Kidney (tissue), 14 donors: ENCODE results near the gene MAP3K3. TPM values are rescaled to one million over a fixed set of nuclear protein-coding genes. Genes with fewer than 3 reads are reported as not detected.

Experiments used
- DNase-seq, 5 donors: peaks; one replicate each; pipeline ENCODE4 v3.0.0-alpha.2; 2013 to 2020
- FAIRE-seq: peaks from 2 replicates; lab custom pipeline; 2012; peaks lifted over from hg19 to GRCh38; lab: Jason Lieb, UNC
- H3K27ac ChIP-seq, 2 donors: one replicate each; pipeline ENCODE4 v1.7.0; 2013; ENCODE audit warnings: low read depth in 2 of 2, low read length in 2 of 2, inconsistent platforms in 1 of 2
- H3K27me3 ChIP-seq: one replicate; pipeline ENCODE4 v1.7.1; 2013; ENCODE audit warnings: low read length, inconsistent platforms; ENCODE audit not compliant: control insufficient read depth, insufficient read depth
- H3K36me3 ChIP-seq, 3 donors: one replicate each; pipeline versions ENCODE4 v1.7.0 to v1.7.1; 2013; ENCODE audit warnings: low read length in 3 of 3, control low read depth in 1 of 3, inconsistent platforms in 1 of 3; ENCODE audit not compliant: insufficient read depth in 3 of 3, control insufficient read depth in 2 of 3
- H3K4me1 ChIP-seq, 3 donors: one replicate each; pipeline versions ENCODE4 v1.7.0 to v1.7.1; 2013; ENCODE audit warnings: low read length in 3 of 3, inconsistent platforms in 1 of 3, low read depth in 1 of 3; ENCODE audit not compliant: control insufficient read depth in 2 of 3, insufficient read depth in 2 of 3
- H3K4me3 ChIP-seq, 3 donors: one replicate each; pipeline versions ENCODE4 v1.7.0 to v1.8.1; 2013; ENCODE audit warnings: low read length in 3 of 3, control low read depth in 1 of 3, inconsistent platforms in 1 of 3
- H3K9ac ChIP-seq, 3 donors: one replicate each; pipeline versions ENCODE4 v1.7.0 to v1.7.1; 2013; ENCODE audit warnings: low read length in 3 of 3, control low read depth in 1 of 3, inconsistent platforms in 1 of 3
- H3K9me3 ChIP-seq, 3 donors: one replicate each; pipeline versions ENCODE4 v1.7.0 to v1.7.1; 2013; ENCODE audit warnings: low read length in 3 of 3, control low read depth in 1 of 3, inconsistent platforms in 1 of 3; ENCODE audit not compliant: control insufficient read depth in 2 of 3, insufficient read depth in 1 of 3
- intact Hi-C: fragments of 100-400 bp; cut with DNase I; formaldehyde crosslinking; loops from one replicate; pipeline ENCODE4 v1.11.1; 2022
- polyA plus RNA-seq: library from polyadenylated mRNA; stranded (reverse); fragments of 350-450 nt; fragmentation: Illumina TruSeq; extraction: RNeasy Lipid Tissue Mini Kit (QIAGEN cat#74804); gene quantifications from one replicate; pipeline ENCODE4 v1.2.3, GENCODE V29; 2014; ENCODE audit warnings: low read depth, low replicate concordance; ENCODE audit not compliant: insufficient read depth
- total RNA-seq: library from RNA; stranded (reverse); fragmentation: NEBNext Ultra II Directional; extraction: Animal tissue kit (Norgen Biotek cat#: 25700); gene quantifications from one replicate; pipeline ENCODE4 v1.2.1, GENCODE V29; 2021
- TF ChIP-seq, protein P1 (sequence below): IDR thresholded peaks from 3 replicates; pipeline ENCODE4 v1.5.1; 2012; ENCODE audit warnings: mild to moderate bottlenecking, moderate library complexity, borderline replicate concordance; ENCODE audit not compliant: insufficient read depth; ENCODE audit errors: extremely low read depth
- donor health status: control.
- donor health status: control.
- donor health status: control.
- donor health status: control.
- donor health status: control.
- donor health status: DM: yes; HTN: yes; CAD: no.
- donor health status: Normal renal cell carcinoma (clear cell type).

The MAP3K3 gene
- total and polyA plus RNA-seq, 2 donors from 2014 or later, result 17.4 to 50.5 TPM

DNA sequence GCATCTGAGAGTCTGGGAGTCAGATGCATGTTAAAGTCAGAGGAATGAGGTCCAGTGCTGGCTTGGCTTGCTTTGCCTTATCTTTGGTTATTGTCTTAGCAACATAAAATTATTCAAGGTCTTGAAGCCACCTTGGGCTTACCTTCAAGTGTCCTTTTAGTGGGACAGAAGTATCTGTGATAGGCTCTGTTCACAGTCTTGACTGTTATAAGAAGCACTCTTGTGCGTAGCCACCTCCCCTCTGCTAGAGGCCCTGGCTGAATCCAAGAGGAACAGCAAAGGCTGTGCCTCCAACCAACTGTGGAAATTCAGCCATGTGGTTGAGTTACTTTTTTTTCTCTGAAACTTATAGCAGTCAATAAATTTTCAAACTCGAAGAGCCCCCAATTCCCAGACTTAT is 8.6 kb upstream of the MAP3K3 start:
- no peak overlapping the region for H3K9ac ChIP-seq
- no peaks in the 10 kb centered on the region for H3K4me1 ChIP-seq
- H3K27me3 ChIP-seq, result no peaks in the 10 kb centered on the region
- DNase-seq (no peak), FAIRE-seq (no peak)
- no peak overlapping the region for H3K4me3 ChIP-seq
- peaks cover 0 to 1% (median under 1%) of the 10 kb centered on the region in 3 donors for H3K36me3 ChIP-seq
- TF ChIP-seq, protein P1, sequence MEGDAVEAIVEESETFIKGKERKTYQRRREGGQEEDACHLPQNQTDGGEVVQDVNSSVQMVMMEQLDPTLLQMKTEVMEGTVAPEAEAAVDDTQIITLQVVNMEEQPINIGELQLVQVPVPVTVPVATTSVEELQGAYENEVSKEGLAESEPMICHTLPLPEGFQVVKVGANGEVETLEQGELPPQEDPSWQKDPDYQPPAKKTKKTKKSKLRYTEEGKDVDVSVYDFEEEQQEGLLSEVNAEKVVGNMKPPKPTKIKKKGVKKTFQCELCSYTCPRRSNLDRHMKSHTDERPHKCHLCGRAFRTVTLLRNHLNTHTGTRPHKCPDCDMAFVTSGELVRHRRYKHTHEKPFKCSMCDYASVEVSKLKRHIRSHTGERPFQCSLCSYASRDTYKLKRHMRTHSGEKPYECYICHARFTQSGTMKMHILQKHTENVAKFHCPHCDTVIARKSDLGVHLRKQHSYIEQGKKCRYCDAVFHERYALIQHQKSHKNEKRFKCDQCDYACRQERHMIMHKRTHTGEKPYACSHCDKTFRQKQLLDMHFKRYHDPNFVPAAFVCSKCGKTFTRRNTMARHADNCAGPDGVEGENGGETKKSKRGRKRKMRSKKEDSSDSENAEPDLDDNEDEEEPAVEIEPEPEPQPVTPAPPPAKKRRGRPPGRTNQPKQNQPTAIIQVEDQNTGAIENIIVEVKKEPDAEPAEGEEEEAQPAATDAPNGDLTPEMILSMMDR, result no peak
- H3K9me3 ChIP-seq, result no peaks in the 10 kb centered on the region
- H3K27ac ChIP-seq, result no peak overlapping the region
- intact Hi-C loops, result no loop called here

DNA sequence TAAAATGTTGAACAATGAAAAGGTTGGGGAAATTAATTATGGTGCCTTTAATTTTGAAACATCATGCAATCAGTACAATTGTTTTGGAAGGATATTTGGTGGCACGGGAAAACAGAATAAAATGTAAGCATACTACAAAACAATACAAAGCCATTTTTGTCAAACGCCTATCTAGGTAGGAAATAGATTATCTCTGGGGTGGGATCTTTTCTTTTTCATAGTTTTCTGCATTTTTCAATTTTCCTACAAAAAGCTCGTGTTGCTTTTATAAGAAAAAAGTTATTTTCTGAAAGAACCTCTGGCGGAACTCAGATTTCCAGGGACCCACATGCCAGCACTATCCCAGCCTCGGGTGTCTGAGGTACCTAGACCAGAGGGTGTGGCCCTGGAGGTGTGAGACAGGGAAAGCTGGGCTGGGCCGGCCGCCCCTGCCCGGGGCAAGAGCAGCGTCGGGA is 961 bp upstream of the MAP3K3 start:
- H3K27ac ChIP-seq, result peak overlapping the region in 1 of 2 donors; percentile 13
- FAIRE-seq, result no peak
- H3K9me3 ChIP-seq, result no peaks in the 10 kb centered on the region

DNA sequence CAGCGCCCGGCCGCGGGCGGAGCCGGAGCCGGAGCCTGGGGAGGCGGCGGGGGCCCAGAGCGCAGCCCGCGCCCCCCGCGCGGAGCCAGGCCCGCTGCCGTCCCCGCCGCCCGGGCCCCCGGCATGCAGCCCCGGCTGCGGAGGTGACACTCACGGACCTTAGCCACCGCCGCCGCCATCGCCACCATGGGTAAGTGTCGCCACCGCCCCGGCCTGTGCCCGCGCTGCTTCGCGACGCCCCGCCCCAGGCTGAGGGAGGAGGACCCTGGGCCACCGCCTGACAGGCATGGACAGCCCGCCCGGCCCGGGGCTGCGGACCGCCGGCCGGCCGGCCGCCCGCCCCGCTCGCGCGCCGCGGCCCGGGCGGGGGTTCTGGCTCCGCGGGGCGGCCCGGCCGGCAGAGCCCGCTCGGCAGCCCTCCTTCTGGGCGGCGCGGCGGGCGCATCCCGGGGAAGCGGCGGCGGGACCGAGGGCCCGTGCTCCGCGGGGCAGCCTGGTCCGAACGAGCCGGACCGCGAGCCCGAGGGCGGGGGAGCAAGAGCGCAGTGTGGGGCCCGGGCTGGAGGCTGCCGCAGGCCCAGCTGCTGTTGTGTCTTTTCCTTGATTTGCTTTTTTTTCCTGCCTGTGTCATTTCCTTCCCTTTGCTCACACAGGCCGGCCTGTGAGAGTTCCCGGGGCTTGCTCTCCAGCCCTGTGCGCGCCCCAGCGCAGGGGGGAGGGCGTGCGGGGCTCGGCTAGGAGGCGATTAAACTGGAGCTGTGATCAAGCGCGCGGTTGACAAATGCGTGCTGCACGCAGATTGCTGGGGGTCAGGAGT is 565 bp downstream of the MAP3K3 start:
- intact Hi-C loops, result no loop called here
- Histone ChIP-seq H3K9ac (peak overlapping the region; percentile 21 to 43 (median 29)), H3K9me3 (no peaks in the 10 kb centered on the region), H3K36me3 (no peaks in the 10 kb centered on the region), H3K27ac (peak overlapping the region; percentile 66 to 76), H3K4me3 (peak overlapping the region; percentile 45 to 79 (median 75)), H3K27me3 (no peaks in the 10 kb centered on the region), H3K4me1 (peaks cover 0 to 21% (median 14%) of the 10 kb centered on the region in 3 donors)
- TF ChIP-seq, protein P1, result no peak
- DNase-seq, result peak; percentile 75 to 94 (median 83)
- FAIRE-seq, result no peak

More for the DNA sequence above, 961 bp upstream of the MAP3K3 start:
- no peak for DNase-seq
- H3K9ac ChIP-seq, result peak overlapping the region in 2 of 3 donors; percentile 61 to 67
- no peaks in the 10 kb centered on the region for H3K27me3 ChIP-seq
- H3K4me3 ChIP-seq, result peak overlapping the region; percentile 44 to 73 (median 66)
- H3K36me3 ChIP-seq, result no peaks in the 10 kb centered on the region
- TF ChIP-seq, protein P1, result no peak
- peaks cover 0 to 14% (median 7%) of the 10 kb centered on the region in 3 donors for H3K4me1 ChIP-seq
- intact Hi-C loops, result no loop called here
